Activated CD4-positive, alpha-beta T cell treated with anti-CD3 and anti-CD28 coated beads, Interleukin-2, amount 50 U/mL, for 4 hours (primary cell): ENCODE measurements around the gene COL13A1.

Experiments
- DNase-seq, 2 experiments: peaks; one replicate each; pipeline ENCODE4 v3.0.0-alpha.2; 2020

Gene COL13A1

DNA sequence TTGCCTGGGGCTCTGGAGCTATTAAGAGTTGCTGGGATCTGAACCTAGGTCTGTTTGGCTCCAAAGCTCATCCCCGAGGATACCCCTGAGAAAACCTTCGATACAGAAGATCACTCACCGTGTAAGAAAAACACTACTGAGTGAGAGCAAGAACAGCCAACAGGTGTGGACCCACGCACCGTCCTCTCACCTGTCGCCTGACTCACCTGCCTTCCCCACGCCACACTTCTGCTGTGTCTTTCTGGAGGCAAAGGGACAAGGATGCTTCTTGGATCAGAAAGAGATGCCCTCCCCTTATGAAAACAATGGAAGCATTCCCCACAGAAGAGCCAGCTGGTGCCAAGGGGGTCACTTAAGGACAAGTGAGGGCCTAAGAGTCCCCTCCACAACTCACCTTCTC lies 46.7 kb downstream of the COL13A1 start:
- no peak for DNase-seq

DNA sequence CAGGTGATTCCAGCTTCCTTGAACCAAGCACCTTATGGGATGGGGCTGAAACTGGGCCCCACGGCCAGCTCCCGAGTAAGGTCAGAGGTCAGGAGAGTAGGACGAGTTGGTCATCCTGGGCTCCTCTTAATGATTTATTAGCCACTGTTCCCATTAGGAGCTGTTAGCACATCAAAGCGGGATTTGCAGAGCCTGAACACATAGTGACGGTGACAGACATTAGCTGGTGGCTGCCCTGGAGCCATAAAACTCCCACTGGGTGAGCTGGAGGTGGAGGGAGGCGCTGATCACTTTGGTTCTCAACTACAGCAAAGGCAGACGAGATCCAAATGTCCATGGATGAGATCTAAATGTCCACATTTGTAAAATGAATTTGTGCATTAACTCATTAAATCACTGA lies 48.1 kb downstream of the COL13A1 start:
- no peak for DNase-seq

DNA sequence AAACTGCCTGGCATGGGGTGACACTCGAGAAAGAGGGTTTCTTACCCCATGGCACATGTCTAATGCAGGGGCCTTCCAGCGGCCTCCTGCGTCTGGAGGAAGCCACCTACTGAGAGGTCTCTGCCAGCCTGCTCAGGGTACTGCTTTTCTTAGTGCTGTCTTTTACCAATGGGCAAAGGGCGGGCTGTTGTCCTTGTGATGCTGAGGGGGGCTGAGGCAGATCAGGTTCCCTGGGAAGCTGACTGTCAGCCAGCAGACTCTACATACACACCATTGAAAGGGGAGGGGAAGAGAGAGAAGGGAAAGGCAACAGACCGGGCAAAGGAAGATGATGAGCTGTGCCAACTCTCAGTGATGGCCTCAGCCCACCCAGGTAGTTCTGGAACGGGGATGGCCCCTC lies 48.7 kb downstream of the COL13A1 start:
- DNase-seq, result no peak

DNA sequence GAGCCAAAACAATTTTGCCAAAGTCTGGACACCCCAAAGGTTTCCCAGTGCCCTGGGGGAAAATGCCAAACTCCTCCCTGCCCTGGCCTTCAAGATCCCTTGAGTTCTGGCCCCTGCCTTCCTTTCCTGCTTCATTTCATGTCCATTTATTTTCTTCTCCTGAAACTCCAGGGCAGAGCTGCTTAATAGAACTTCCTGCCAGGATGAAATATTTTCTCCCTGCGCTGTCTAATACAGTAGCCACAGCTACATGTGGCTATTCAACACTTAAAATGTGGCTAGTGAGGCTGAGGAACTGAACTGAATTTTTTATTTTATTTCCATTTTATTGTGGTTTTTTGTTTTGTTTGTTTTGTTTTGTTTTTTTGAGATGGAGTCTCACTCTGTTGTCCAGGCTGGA lies 49.6 kb downstream of the COL13A1 start:
- no peak for DNase-seq

DNA sequence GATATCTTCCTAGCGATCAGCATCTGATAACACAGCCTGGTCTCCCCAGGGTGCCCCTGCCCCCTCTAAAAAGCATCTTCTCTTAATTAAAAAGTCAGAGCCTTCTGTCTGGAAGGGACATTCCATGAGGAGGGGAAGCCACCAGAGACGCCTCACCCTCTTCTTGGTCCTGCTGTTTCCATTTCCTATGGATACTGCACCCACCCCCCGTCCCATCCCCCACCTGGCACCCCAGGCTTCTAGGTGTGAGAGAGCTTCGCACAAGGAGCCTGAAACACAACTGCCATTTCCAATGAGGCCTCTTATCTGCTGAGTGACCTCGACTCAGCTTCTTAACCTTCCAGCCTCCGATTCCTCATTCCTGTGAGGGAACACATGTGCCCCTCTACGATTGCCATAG lies 51.4 kb downstream of the COL13A1 start:
- no peak for DNase-seq

DNA sequence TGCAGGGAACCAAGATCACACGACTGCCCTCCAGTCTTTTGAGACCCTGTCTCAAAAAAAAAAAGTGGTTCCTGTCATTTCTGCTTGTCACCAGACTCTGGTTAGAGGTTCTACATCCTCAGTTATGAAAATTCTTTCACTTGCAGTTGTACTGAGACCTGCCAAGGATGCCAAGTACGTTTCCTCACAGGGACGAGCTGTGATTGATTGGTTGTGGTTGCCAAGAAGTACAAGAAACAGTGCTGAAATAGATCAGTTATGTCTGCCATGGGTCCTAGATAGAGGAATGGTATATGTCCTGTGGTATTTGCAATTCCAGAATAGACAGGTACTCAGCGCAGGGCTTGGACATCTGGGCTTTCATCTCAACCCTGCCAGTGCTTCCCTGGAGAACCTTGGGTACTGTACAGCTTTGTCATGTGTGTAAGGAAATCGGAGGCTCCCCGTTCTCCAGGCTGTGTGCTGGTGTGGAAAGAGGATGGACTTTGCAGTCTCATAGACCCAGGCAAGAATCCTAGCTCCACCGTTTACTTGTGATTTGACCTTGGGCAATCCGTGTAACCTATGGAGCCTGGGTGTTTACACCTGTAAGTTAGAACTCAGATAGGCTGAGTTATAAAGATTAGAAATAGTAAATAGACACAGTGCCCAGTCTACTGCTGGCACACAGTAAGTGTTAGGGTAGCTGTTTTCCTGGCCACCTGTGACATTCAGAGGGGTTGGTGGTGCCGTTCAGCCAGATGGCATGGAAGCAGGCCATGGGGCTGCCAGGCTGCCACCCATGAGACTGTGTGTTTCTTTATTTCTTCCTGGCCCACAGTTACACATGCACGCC lies 53.0 kb downstream of the COL13A1 start:
- no peak for DNase-seq

DNA sequence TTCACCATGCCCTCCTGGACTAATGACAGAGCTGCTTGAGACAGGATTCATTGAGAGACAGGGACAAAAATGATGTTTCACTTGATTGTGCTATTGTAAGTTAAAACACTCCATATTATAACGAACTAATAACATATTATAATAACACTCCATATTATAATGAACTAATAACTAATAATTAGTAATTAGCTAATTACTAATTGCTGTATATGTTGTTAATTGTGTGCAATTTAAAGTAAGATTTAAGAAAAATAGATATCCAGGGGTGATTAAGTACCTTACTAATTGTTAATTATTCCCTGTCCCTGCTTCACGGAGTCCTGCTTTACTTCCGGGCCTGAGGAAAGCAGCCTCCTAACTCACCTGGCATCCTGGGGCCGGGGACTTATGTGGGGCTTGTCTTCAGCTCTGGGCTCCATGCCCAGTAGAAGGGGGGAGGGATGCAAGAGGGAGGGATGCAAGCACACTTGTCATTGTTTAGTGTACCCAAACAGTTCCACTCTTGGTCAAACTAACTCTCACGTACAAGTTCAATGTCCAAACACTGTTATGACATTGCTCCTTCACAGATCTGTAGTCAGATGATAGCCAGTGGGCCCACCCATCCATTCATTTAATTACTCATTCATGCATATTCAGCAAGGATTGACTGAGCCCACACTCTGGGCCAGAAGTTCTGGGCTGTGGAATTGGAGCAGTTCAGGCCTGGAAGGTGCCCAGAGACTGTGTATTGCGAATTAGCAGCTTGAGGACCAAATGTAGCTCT lies 53.8 kb downstream of the COL13A1 start:
- no peak for DNase-seq

DNA sequence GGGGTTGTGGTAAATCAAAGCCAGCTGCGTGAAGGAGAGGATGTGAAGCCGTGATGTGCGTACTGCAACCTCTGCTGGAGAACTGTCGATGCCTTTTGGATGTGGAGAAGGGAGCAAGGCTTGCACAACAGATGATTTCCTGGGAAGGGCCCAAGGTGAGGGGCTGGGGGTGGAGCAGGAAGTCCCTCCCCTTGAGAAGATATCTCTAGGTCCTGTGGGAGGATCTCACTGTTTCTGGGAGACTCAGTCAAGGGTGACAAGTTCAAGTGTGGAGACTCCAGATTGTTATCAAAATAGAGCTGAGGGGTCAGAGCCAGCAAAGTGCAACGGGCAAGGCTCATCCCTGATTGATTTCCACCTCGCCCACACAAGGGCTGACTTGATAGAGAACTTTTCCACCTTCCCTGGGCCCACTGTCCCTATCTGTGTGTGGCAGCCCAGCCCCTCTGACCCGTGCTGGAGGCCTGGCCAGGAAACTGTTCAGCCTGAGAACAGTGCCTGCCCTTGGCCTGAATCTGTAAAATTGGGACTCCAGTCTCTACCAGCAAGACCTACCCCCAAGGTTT lies 55.0 kb downstream of the COL13A1 start:
- DNase-seq, result no peak

DNA sequence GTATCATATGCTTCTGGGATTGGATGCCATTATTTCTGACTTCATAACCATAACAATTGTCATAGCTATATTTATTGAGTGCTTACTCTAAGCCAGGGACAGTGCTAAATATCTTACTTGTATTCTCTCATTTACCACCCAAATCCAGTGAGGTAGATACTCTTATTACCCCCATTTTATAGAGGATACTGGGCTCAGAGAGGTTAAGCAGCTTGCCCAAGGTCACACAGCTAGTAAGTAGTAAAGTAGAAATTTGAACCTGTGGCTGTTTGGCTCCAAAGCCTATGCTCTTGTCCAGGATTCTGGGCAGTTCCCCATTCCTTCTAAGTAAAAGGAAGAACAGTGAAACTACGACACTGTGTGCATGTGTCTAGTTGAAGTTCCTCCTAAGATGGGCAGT lies 56.5 kb downstream of the COL13A1 start:
- DNase-seq, result no peak

DNA sequence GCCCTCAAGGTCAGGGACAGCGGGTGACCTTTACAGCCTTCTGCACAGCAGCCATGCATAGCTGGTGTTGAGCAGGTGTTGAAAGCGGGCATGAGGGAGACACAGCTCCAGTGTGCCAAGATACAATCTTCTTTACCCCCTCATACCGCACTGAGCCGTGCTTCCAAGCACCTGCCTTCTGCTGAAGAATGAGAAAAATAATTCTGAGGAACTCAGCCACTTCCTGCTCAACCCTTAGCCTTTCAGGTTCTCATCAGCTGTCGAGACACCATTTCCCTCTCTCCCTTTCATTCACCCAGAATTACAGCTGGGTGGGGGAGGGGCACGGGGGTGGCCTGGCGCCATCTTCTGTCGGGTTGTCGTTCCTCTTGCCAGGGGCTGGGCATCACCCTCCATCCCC lies 58.6 kb downstream of the COL13A1 start:
- no peak for DNase-seq

DNA sequence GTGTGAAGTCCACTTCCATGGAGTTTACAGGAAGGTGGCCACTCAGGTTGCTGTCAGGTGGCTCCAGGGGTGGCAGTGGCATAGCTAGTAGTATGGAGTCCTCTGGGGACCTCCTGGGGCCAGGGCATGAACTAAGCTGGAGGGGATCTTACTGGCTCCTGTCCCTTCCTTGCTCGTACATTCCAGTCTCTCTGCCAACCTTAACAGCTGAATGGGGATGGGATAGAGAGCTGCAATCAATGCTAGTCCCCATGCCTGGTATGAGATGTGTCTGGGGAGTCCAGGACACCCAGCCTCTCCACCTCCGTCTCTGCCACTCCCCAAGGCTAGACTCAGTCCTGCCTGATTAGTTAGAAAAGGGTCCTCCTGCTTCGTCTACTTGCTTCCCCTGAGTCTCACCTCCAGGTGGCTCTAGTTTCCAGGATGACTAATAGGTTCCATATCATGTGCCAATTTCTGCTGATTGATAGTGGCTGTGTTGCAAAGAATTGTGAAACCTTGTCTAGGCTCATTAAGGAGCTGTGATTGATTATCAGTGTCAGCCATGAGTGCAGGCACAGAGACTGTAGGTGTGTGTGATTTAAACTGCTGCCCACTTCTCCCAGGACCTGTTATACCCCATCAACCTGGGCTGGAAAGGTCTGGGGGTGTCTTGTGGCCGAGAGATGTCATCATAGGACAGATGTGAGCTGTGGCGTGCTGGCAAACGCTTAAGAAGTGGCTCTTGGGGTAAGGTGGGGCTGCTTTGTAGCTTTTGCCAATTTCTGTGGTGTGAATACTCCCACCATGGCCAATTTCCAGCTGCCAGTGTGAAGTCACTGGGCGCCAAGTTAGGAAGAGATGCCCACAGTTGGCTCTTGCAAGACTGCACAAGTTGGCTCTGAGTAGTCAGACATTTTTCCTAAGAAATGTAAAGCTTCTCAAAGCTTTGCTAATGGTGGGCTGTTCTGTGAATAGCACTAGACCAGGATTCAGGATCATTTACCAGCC lies 59.8 kb downstream of the COL13A1 start:
- DNase-seq, result no peak

DNA sequence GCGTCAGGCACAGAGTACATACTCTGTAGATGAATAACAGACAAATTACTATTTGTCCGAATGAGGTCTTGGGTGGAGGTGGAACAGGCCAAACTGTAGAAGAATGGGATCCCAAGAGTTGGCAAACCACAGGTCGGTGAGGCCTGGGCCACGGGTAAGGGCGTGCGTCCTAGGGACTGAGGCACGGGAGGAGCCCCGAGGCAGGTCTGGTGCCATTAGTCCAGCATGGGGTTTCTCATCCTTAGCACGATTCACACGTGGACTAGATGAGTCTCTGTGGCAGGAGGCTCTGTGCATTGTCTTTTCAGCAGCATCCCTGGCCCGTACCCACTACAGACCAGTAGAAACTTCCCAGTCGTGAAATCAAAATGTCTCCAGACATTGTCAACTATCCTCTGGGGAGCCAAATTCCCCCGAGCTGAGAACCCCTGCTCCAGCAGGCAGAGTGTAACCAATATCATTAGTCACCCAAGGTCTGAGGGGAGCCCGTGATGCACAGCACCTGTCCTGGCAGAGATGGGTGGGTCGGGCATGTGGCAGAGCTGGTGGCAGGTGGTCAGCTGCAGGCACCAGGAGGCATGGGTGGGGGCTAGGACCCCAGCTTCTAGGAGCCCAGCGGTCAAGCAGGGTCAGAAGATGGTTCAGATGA lies 61.3 kb downstream of the COL13A1 start:
- no peak for DNase-seq

DNA sequence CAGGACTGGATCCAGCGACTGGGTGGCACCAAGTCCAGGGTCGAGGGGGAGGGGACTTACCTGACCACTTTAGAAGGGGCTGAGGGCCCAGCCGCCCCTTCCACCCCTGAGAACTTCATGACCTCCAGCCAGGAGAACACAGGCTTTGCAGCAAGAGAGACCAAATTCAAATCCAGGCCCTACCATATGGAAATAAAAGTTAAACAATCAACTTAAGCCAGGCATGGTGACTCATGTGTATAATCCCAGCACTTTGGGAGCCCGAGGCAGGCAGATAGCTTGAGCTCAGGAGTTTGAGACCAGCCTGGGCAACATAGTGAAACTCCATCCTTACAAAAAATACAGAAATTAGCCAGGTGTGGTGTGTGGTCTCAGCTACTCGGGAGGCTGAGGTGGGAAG lies 61.9 kb downstream of the COL13A1 start:
- DNase-seq, result no peak

DNA sequence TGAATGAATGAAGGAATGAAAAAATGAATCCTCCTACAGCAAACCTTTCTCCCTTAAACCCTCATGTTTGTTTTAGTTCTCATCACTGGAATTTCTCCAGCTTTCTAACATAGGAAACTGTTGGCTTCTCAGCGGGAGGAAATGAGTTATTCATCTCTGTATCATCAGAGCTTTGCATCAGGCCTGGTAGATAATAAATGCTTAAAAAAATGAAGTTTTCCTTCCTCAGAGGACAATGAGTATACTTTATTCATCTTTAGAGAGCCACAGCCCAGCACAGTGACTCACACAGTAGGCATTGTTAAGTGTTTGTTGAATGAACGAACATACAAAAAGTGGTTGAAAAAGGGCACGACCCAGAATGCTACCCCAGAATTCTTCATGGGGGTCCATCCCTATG lies 62.6 kb downstream of the COL13A1 start:
- no peak for DNase-seq

DNA sequence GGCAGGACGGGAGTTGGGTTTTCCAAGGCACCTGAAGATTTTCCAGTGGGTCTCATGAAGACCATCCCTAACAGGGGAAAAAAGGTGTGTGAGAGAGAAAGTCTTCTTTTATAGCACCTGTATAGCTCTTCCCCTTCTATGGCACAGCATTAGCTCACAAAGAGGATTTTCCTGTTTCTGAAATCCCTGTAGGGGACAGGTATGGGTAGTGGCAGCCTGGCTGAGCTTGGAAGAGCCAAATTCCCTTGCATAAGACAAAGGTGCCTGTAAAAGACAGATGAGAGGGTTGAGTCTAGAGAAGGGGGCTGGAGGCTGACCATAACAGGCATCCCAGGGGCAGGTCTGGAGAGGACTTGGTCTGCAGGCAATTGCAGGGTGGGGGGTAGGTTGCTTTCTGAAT lies 63.7 kb downstream of the COL13A1 start:
- no peak for DNase-seq

DNA sequence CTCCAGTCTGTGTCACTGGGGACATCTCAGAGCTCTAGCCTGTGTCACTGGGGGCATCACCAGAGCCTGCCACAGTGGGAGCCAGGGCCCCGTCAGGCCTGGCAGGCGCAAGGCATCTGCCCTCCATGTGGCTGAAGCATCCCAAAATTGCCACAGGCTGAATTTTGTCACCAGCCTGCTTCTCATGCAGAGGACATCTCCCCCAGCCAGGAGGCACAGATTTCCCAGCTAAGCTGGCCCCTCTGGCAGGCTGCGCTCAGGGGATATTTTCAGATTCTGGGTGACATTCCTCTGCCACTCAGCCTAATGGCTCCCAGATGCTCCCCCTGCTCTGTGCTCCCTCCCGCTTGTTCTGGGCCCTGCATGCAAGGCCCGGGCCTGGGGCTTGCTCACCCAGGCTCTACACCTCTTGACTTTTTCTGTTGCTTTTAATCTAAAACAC lies 64.6 kb downstream of the COL13A1 start:
- no peak for DNase-seq

DNA sequence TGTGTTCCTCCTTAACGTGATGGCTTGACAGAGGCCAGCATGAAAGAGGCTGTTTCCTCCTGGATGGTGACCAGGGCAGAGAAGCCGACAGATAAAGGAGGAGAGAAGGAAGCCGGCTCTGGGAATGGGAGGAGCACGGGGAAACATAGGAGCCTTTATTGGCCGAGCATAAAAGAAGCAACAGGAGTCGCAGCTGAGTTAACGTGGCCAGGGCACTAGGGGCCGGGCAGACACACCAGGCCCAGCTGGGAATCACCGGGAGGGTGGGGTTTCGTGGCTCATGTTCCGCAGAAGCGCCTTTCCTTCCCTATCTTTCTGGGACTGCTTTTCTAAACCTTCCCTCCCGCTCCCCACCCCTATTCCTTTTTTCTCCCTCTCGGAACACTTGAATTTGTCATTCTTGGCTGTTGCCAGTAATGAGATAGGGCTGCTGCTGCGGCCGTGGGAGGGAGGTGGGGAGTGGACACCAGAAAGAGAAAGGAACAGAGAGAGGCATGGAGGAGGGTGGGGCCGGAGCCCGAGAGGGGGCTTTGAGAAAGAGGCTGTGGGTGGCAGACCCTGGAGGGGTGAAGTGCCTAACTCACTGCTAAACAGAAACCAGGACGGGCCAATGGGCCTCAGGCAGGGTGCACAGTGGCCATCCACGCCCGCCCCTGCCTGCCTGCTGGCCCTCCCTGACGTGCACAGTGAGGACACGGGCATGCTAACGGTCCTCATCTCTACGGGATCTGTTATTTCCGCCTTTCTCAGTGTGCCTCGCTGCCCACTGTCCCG lies 65.2 kb downstream of the COL13A1 start:
- DNase-seq, result no peak

DNA sequence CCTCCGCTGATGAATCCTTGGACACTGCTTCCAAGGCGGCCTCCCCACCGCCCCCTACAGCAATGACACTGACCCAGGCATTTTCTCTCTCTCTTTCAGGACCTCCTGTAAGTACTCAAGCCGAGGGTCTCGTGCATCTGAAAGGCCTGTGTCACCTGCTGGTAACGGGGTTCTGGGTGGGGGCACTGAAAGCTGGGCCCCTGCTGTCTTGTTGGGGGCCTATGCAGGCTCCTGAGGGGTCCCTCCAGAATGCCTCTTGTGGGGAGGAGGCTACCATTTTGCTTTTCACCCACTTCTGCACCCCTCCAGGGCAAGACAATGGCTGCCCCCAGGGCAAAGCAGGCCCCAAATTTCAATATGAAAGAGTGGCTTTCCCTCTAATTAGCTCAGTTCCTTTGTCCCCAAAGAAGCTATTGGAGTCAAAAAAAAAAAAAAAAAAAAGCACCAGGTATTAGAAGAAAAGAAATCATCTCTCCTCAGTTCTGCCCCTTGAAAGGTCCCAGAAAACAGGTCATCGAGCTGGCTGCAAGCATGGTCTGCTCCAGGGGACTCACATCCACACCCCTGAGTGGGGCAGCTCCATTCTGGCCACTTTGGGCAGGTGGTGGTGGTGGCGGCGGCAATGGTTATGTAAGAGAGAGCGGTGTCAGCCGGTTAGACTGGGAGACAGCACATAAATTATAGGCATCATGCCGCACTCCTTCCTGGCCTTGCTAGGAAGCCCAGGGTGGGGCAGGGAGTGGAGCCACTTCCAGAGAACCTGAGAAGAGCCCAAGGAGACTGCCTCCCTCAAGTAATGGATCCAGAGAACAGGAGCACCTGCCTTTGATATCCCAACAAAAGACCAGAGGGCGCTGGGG lies 66.2 kb downstream of the COL13A1 start:
- no peak for DNase-seq

DNA sequence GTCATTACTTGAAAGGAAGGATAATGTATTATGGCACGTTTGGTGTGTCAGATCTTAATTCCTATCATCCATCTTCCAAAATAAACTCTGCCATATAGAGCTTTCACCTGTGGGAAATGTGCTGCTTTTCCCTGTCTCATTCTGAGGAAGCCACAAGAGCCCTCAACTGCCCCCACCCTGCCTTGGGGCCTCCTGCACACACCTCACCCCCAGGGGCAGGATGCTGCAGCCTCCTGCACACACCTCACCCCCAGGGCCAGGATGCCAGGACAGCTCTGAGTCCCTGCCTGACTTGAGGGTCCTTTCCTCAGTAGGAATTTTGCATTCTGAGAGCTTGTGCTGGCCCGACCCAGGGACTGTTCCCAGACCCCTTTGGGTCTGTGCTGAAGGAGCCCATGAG lies 67.1 kb downstream of the COL13A1 start:
- no peak for DNase-seq

DNA sequence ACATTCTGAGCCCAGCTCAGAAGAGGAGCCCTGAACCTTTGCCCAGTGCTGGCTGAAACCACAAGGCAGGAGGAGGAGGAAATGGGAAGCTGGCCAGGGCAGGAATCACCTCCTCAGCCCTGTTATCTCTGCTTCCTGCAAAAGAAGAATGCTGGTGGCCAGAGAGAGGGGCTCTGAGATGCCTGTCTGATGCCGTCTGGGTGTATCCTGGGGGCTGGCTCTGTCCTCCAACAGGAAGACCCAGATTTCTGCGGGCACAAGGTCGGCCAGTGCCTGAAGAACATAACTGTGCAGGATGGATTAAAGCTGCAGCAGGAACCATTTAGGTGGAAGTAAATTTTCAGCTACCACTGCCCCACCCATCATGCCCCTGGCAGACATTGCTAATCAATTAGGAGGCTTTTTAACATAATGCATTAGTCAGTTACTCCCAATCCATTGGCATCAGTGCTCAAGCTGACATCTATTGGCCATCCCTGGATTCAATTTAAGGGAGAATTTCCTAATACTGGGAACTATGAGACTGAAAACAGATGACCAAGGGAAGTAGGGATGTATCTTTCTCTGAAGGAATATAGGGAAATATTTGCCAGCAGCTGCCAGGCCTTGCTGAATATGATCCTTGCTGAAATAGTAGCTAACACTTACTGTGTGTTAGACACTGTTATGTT lies 67.7 kb downstream of the COL13A1 start:
- DNase-seq, result no peak
